GM18909 (cell line): ENCODE measurements around the gene PCDHB16.
"Not testable (repeated sequence)": the region's sequence is repeated elsewhere in the genome, so short reads cannot be mapped to it uniquely, and the experiment has no call there.

Experiments used
- ATAC-seq: cut with Tn5 transposase; IDR thresholded peaks from one replicate; pipeline ENCODE4 v1.9.1; 2021; ENCODE audit warnings: mild to moderate bottlenecking; ENCODE audit not compliant: unreplicated experiment, poor library complexity

PCDHB16 gene

GRCh38 chr5:141180313-141180712 lies 1.9 kb upstream of the PCDHB16 start:
- no peak for ATAC-seq

GRCh38 chr5:141184117-141184855 lies 2.1 kb downstream of the PCDHB16 start:
- not testable (repeated sequence) for ATAC-seq

- ATAC-seq, result no peak
These were observed 4.8 kb downstream of the PCDHB16 start, which contains the start of gene PCDHB9 for GRCh38 chr5:141186897-141187512. PCDHB9 (plus strand) TSS chr5:141187161; CDS start chr5:141187319, 158 bp downstream.

- not testable (repeated sequence) for ATAC-seq
These were observed 6.5 kb downstream of the PCDHB16 start for GRCh38 chr5:141188682-141189081.

- not testable (repeated sequence) for ATAC-seq
These were observed 6.9 kb downstream of the PCDHB16 start for GRCh38 chr5:141189131-141189530.

- no peak for ATAC-seq
These were observed 10.0 kb downstream of the PCDHB16 start, which contains the start of gene PCDHB10 for GRCh38 chr5:141192110-141192725. PCDHB10 (plus strand) TSS chr5:141192353; CDS start chr5:141192553, 200 bp downstream.

- ATAC-seq, result not testable (repeated sequence)
These were observed 12.1 kb downstream of the PCDHB16 start for GRCh38 chr5:141194332-141194731.

- no peak for ATAC-seq
These were observed 14.2 kb downstream of the PCDHB16 start for GRCh38 chr5:141196363-141196762.

- ATAC-seq, result no peak
These were observed 17.4 kb downstream of the PCDHB16 start, which contains the start of gene PCDHB11 for GRCh38 chr5:141199359-141200235. PCDHB11 (plus strand) TSS chr5:141199627; CDS start chr5:141199775, 148 bp downstream.

GRCh38 chr5:141201126-141201525 lies 18.9 kb downstream of the PCDHB16 start:
- ATAC-seq, result not testable (repeated sequence)

- not testable (repeated sequence) for ATAC-seq
These were observed 19.5 kb downstream of the PCDHB16 start for GRCh38 chr5:141201646-141202045.

- ATAC-seq, result no peak
These were observed 26.3 kb downstream of the PCDHB16 start, which contains the start of gene PCDHB12 for GRCh38 chr5:141208478-141208877. PCDHB12 (plus strand) TSS chr5:141208719; CDS start chr5:141208908, 189 bp downstream.

- not testable (repeated sequence) for ATAC-seq
These were observed 28.1 kb downstream of the PCDHB16 start for GRCh38 chr5:141210281-141210680.

GRCh38 chr5:141210849-141211248 lies 28.7 kb downstream of the PCDHB16 start:
- ATAC-seq, result not testable (repeated sequence)

GRCh38 chr5:141213656-141214339 lies 31.6 kb downstream of the PCDHB16 start, which contains the start of gene PCDHB13:
PCDHB13 (plus strand) TSS chr5:141213919; CDS start chr5:141214124, 205 bp downstream.
- not testable (repeated sequence) for ATAC-seq

- ATAC-seq, result not testable (repeated sequence)
These were observed 32.4 kb downstream of the PCDHB16 start for GRCh38 chr5:141214583-141214982.

- ATAC-seq, result not testable (repeated sequence)
These were observed 33.3 kb downstream of the PCDHB16 start for GRCh38 chr5:141215504-141215903.

- ATAC-seq, result not testable (repeated sequence)
These were observed 33.8 kb downstream of the PCDHB16 start for GRCh38 chr5:141216035-141216434.
